ENCODE results near the gene SLC7A11. TPM values are rescaled to one million over a fixed set of nuclear protein-coding genes. Genes with fewer than 3 reads are reported as not detected.

Gene SLC7A11
- total and polyA plus RNA-seq, 2 of the 4 experiments (the other 2 are of a cell fraction): 8.3 to 24.7 TPM

DNA sequence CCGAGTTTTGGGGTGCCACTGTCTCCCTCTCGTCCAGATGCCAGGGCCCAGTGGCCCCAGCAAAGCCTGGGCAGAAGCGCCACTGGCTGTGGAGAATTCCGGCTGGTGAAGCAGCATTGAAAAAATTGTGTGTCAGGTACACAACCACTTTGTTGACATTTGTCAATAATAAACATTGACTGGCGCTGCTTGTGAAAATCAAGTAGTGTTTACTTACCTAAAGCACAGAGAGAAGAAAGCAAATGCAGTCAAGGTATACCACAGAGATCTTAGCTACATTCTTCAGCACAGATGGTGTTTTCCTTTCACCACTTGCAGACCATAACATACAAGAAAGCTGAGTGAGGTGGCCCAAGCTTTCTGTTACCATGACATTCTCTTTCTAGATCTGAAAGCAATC lies 14.5 kb upstream of the SLC7A11 start:
- dilution Hi-C loops (cut with HindIII; ENCODE audit: low sequenced_read_pairs, unreplicated experiment): no loop called here
- no peak overlapping the region; the same call in 1 of the 2 replicates for H3K23ac ChIP-seq (ENCODE audit: low read depth, low read length)

More for the DNA sequence above, 14.5 kb upstream of the SLC7A11 start:
- ATAC-seq (ENCODE audit: low read depth): no peak
- Histone ChIP-seq H3K9me1 (ENCODE audit: insufficient read depth, low read length) (no peaks in the 10 kb centered on the region), H3K14ac (replicated peaks; ENCODE audit: low read depth, low read length) (no peak overlapping the region), H3K4me2 (ENCODE audit: low read depth, low read length) (no peak overlapping the region), H4K8ac (ENCODE audit: low read depth in 2 of 2, low read length in 2 of 2) (no peak overlapping the region), H4K5ac (ENCODE audit: low read depth, low read length) (no peak overlapping the region), H3K18ac (ENCODE audit: low read depth, low read length) (no peak overlapping the region), H2BK15ac (ENCODE audit: low read depth, low read length) (no peak overlapping the region), H2AK5ac (ENCODE audit: low read depth, low read length) (no peak overlapping the region), H2BK20ac (ENCODE audit: low read depth, low read length) (peak overlapping the region; percentile 37; the same call in 1 of the 2 replicates), H3K4ac (ENCODE audit: low read depth, low read length) (no peak overlapping the region; the same call in 1 of the 2 replicates), H2BK5ac (ENCODE audit: low read depth, low read length, poor library complexity, severe bottlenecking) (no peak overlapping the region), H3K79me1 (ENCODE audit: low read depth in 1 of 2, low read length in 2 of 2) (no peaks in the 10 kb centered on the region), H3K56ac (ENCODE audit: extremely low read depth, insufficient read depth, low read length) (no peak overlapping the region), H3K9ac (ENCODE audit: low read depth, low read length) (no peak overlapping the region), H3K27me3 (ENCODE audit: control insufficient read depth, insufficient read depth, low read length) (no peaks in the 10 kb centered on the region), H4K20me1 (ENCODE audit: insufficient read depth, low read length) (no peaks in the 10 kb centered on the region), H2BK120ac (ENCODE audit: low read depth, low read length) (no peak overlapping the region), H3K4me1 (ENCODE audit: control insufficient read depth, insufficient read depth, low read length) (no peaks in the 10 kb centered on the region; the same call in 1 of the 2 replicates), H3K36me3 (ENCODE audit: control insufficient read depth, insufficient read depth, low read length) (no peaks in the 10 kb centered on the region), H4K91ac (ENCODE audit: insufficient read depth, low read depth, low read length) (no peak overlapping the region), H3K27ac (ENCODE audit: insufficient read depth, low read length) (no peak overlapping the region), H3K9me3 (ENCODE audit: control insufficient read depth, insufficient read depth, low read length) (no peaks in the 10 kb centered on the region), H2AK9ac (replicated peaks; ENCODE audit: low read depth, low read length, poor library complexity) (no peak overlapping the region), H2AFZ (replicated peaks; ENCODE audit: low read length, poor library complexity) (peak overlapping the region; percentile 61), H3K4me3 (ENCODE audit: insufficient read depth, low read depth, low read length) (no peak overlapping the region)
- CTCF ChIA-PET: no interaction called here
- in situ Hi-C loops (cut with MboI; ENCODE audit: low sequenced_read_pairs): no loop called here
- POLR2A ChIA-PET (ENCODE audit: unreplicated experiment): no interaction called here
- 93% methylated on average over 3 of the region's 5 CpGs; no CpG with 5 or more reads in 1 of the 2 experiments for WGBS, 2 experiments (ENCODE audit: extremely low coverage in 2 of 2, insufficient read length in 1 of 2)
- intact Hi-C loops (cut with micrococcal nuclease): loop anchor here (5.0 kb wide), 1 partner anchor 231 kb away; no protein-coding TSS in a partner anchor
- BruUV-seq (replicated peaks): no TSS peak
- TF ChIP-seq CHD1 (IDR thresholded peaks at IDR 0.05; ENCODE audit: low read depth, low read length) (no peak), POLR2A (IDR thresholded peaks at IDR 0.05; ENCODE audit: low read depth, low read length) (no peak), ELK1 (IDR thresholded peaks at IDR 0.05; ENCODE audit: borderline replicate concordance, low read depth, low read length) (no peak), MXI1 (IDR thresholded peaks at IDR 0.05; ENCODE audit: borderline replicate concordance, low read depth, low read length) (no peak), RAD21 (IDR thresholded peaks at IDR 0.05; ENCODE audit: low read length) (no peak)
- TF ChIP-seq, protein P1, sequence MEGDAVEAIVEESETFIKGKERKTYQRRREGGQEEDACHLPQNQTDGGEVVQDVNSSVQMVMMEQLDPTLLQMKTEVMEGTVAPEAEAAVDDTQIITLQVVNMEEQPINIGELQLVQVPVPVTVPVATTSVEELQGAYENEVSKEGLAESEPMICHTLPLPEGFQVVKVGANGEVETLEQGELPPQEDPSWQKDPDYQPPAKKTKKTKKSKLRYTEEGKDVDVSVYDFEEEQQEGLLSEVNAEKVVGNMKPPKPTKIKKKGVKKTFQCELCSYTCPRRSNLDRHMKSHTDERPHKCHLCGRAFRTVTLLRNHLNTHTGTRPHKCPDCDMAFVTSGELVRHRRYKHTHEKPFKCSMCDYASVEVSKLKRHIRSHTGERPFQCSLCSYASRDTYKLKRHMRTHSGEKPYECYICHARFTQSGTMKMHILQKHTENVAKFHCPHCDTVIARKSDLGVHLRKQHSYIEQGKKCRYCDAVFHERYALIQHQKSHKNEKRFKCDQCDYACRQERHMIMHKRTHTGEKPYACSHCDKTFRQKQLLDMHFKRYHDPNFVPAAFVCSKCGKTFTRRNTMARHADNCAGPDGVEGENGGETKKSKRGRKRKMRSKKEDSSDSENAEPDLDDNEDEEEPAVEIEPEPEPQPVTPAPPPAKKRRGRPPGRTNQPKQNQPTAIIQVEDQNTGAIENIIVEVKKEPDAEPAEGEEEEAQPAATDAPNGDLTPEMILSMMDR (conservative IDR thresholded peaks at IDR 0.05; ENCODE audit: low read depth, low read length): no peak
- TF ChIP-seq, protein P2, sequence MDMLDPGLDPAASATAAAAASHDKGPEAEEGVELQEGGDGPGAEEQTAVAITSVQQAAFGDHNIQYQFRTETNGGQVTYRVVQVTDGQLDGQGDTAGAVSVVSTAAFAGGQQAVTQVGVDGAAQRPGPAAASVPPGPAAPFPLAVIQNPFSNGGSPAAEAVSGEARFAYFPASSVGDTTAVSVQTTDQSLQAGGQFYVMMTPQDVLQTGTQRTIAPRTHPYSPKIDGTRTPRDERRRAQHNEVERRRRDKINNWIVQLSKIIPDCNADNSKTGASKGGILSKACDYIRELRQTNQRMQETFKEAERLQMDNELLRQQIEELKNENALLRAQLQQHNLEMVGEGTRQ (IDR thresholded peaks at IDR 0.05; ENCODE audit: low read depth, low read length): no peak
- DNase-seq: no peak

Data from IMR-90 (cell line).